ENCODE results near the gene ADAMTS12.
A peak's percentile ranks its signal among the peaks of the same experiment; 100 is the strongest.

The ADAMTS12 gene

DNA sequence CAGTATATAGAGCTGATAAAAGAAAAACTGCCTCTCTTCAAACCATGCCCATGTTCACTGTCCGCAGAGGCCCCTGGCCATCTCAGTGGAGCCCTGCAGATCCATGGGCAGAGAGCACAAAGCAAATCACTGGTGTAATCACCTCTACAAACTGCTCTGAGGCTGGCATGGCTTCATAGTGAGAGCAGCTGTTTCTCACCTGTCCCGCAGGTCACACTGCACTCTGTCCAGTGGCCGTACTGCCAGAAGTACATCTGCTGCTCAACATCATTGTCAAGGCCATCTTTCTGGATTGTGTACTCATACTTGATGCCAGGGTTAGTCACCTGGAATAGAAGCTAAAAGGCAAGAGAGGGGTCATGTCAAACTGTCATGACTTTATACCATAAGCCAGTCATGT, 277.8 kb downstream of the ADAMTS12 start:
- TF ChIP-seq ZFP3 (CRISPR knock-in tag; IDR thresholded peaks at IDR 0.05) (no peak), ZNF70 (CRISPR knock-in tag; IDR thresholded peaks at IDR 0.05) (no peak), ISL1 (CRISPR knock-in tag; IDR thresholded peaks at IDR 0.05) (no peak), CSDC2 (CRISPR knock-in tag; IDR thresholded peaks at IDR 0.05) (no peak), TCF4 (CRISPR knock-in tag; IDR thresholded peaks at IDR 0.05; ENCODE audit: borderline replicate concordance) (no peak), ZNF565 (CRISPR knock-in tag; conservative IDR thresholded peaks at IDR 0.05; ENCODE audit: low read depth) (no peak), ZFP30 (CRISPR knock-in tag; IDR thresholded peaks at IDR 0.05) (no peak), TOX (CRISPR knock-in tag; IDR thresholded peaks at IDR 0.05; ENCODE audit: borderline replicate concordance) (no peak)
- ATAC-seq: no peak

- peak; percentile 48; the same call in 2 of the 3 replicates for ATAC-seq
- TF ChIP-seq ZFP30 (CRISPR knock-in tag; IDR thresholded peaks at IDR 0.05) (no peak), RARB (CRISPR knock-in tag; IDR thresholded peaks at IDR 0.05) (no peak), ZNF70 (CRISPR knock-in tag; IDR thresholded peaks at IDR 0.05) (no peak), CSDC2 (CRISPR knock-in tag; IDR thresholded peaks at IDR 0.05) (no peak), OSR1 (CRISPR knock-in tag; IDR thresholded peaks at IDR 0.05) (no peak), ZFP3 (CRISPR knock-in tag; IDR thresholded peaks at IDR 0.05) (no peak), ARNTL (CRISPR knock-in tag; IDR thresholded peaks at IDR 0.05; ENCODE audit: borderline replicate concordance, low read depth) (no peak), ZNF8 (CRISPR knock-in tag; IDR thresholded peaks at IDR 0.05) (no peak)
- TF ChIP-seq, protein P1, sequence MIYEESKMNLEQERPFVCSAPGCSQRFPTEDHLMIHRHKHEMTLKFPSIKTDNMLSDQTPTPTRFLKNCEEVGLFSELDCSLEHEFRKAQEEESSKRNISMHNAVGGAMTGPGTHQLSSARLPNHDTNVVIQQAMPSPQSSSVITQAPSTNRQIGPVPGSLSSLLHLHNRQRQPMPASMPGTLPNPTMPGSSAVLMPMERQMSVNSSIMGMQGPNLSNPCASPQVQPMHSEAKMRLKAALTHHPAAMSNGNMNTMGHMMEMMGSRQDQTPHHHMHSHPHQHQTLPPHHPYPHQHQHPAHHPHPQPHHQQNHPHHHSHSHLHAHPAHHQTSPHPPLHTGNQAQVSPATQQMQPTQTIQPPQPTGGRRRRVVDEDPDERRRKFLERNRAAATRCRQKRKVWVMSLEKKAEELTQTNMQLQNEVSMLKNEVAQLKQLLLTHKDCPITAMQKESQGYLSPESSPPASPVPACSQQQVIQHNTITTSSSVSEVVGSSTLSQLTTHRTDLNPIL (CRISPR knock-in tag; IDR thresholded peaks at IDR 0.05; ENCODE audit: low read depth): no peak
These were observed 279.4 kb downstream of the ADAMTS12 start for GRCh38 chr5:33612386-33612785.

- peak; percentile 60; the same call in 2 of the 3 replicates for ATAC-seq
- TF ChIP-seq ZFP3 (CRISPR knock-in tag; IDR thresholded peaks at IDR 0.05) (no peak), ZFP30 (CRISPR knock-in tag; IDR thresholded peaks at IDR 0.05) (no peak), ZNF8 (CRISPR knock-in tag; IDR thresholded peaks at IDR 0.05) (no peak), PATZ1 (CRISPR knock-in tag; IDR thresholded peaks at IDR 0.05; ENCODE audit: borderline replicate concordance) (no peak), ARNTL (CRISPR knock-in tag; IDR thresholded peaks at IDR 0.05; ENCODE audit: borderline replicate concordance, low read depth) (no peak), ZNF70 (CRISPR knock-in tag; IDR thresholded peaks at IDR 0.05) (no peak), TCF4 (CRISPR knock-in tag; IDR thresholded peaks at IDR 0.05; ENCODE audit: borderline replicate concordance) (no peak), SNAI2 (CRISPR knock-in tag; IDR thresholded peaks at IDR 0.05) (no peak)
- TF ChIP-seq, protein P2, sequence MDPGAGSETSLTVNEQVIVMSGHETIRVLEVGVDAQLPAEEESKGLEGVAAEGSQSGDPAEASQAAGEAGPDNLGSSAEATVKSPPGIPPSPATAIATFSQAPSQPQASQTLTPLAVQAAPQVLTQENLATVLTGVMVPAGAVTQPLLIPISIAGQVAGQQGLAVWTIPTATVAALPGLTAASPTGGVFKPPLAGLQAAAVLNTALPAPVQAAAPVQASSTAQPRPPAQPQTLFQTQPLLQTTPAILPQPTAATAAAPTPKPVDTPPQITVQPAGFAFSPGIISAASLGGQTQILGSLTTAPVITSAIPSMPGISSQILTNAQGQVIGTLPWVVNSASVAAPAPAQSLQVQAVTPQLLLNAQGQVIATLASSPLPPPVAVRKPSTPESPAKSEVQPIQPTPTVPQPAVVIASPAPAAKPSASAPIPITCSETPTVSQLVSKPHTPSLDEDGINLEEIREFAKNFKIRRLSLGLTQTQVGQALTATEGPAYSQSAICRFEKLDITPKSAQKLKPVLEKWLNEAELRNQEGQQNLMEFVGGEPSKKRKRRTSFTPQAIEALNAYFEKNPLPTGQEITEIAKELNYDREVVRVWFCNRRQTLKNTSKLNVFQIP (CRISPR knock-in tag; IDR thresholded peaks at IDR 0.05; ENCODE audit: borderline replicate concordance, low read depth): no peak
These were observed 279.9 kb downstream of the ADAMTS12 start for GRCh38 chr5:33611877-33612276.

- no peak for TF ChIP-seq SNAI2 (CRISPR knock-in tag; IDR thresholded peaks at IDR 0.05)
- no peak for TF ChIP-seq BACH2 (CRISPR knock-in tag; IDR thresholded peaks at IDR 0.05; ENCODE audit: borderline replicate concordance)
- TF ChIP-seq TCF4 (CRISPR knock-in tag; IDR thresholded peaks at IDR 0.05; ENCODE audit: borderline replicate concordance): peak; percentile 62; the same call in 1 of the 2 replicates
- TF ChIP-seq TSHZ2 (CRISPR knock-in tag; IDR thresholded peaks at IDR 0.05): 0 out of 2 replicates have a peak, but pooled peaks have one; percentile 39
- TF ChIP-seq ARNTL (CRISPR knock-in tag; IDR thresholded peaks at IDR 0.05; ENCODE audit: borderline replicate concordance, low read depth): no peak
- TF ChIP-seq ZNF565 (CRISPR knock-in tag; conservative IDR thresholded peaks at IDR 0.05; ENCODE audit: low read depth): no peak
- no peak for TF ChIP-seq ZC3H10 (CRISPR knock-in tag; IDR thresholded peaks at IDR 0.05)
- no peak for TF ChIP-seq ISL1 (CRISPR knock-in tag; IDR thresholded peaks at IDR 0.05)
- no peak for TF ChIP-seq OSR1 (CRISPR knock-in tag; IDR thresholded peaks at IDR 0.05)
- no peak for TF ChIP-seq ZFP30 (CRISPR knock-in tag; IDR thresholded peaks at IDR 0.05)
- TF ChIP-seq ZFP3 (CRISPR knock-in tag; IDR thresholded peaks at IDR 0.05): no peak
- TF ChIP-seq PATZ1 (CRISPR knock-in tag; IDR thresholded peaks at IDR 0.05; ENCODE audit: borderline replicate concordance): no peak
- TF ChIP-seq, protein P1 (CRISPR knock-in tag; IDR thresholded peaks at IDR 0.05; ENCODE audit: low read depth): no peak
- TF ChIP-seq PPARA (CRISPR knock-in tag; IDR thresholded peaks at IDR 0.05; ENCODE audit: borderline replicate concordance): no peak
- no peak for TF ChIP-seq ESRRG (CRISPR knock-in tag; IDR thresholded peaks at IDR 0.05)
These were observed 283.3 kb downstream of the ADAMTS12 start for GRCh38 chr5:33608344-33609041.

More at GRCh38 chr5:33608344-33609041, 283.3 kb downstream of the ADAMTS12 start:
- ATAC-seq: no peak

Measured in SK-N-SH treated with all-trans-retinoic acid at 6 μM for 48 hours (cell line).